Measurements from ENCODE around the gene PANK1.

PANK1 gene

GRCh38 chr10:89644967-89645741, at the start of gene PANK1:
TSS of gene PANK1 (minus strand) at chr10:89645242. CDS start at chr10:89644891, 351 bp downstream.
- H3K27ac ChIP-seq (ENCODE audit: low read length) = peak within 1 kb of the TSS; percentile 95
- peak within 1 kb of the TSS; percentile 96 for H3K9ac ChIP-seq (ENCODE audit: low read length)
- peak within 1 kb of the TSS; percentile 100 for H3K4me3 ChIP-seq (ENCODE audit: low read length)
- H3K27me3 ChIP-seq (ENCODE audit: control insufficient read depth, insufficient read depth, low read length) = no peaks in the 10 kb centered on the region
- peaks cover 29% of the 10 kb centered on the region for H3K4me1 ChIP-seq (ENCODE audit: control insufficient read depth, low read depth, low read length)
- H3K9me3 ChIP-seq (ENCODE audit: control insufficient read depth, low read depth, low read length) = no peaks in the 10 kb centered on the region
- H3K36me3 ChIP-seq (ENCODE audit: control insufficient read depth, low read depth, low read length) = no peaks in the 10 kb centered on the region

GRCh38 chr10:89693176-89693575, 48.1 kb upstream of the PANK1 start:
- Histone ChIP-seq H3K4me1 (ENCODE audit: control insufficient read depth, low read depth, low read length) (peaks cover 11% of the 10 kb centered on the region), H3K36me3 (ENCODE audit: control insufficient read depth, low read depth, low read length) (no peaks in the 10 kb centered on the region), H3K9me3 (ENCODE audit: control insufficient read depth, low read depth, low read length) (no peaks in the 10 kb centered on the region), H3K4me3 (ENCODE audit: low read length) (no peak overlapping the region), H3K27me3 (ENCODE audit: control insufficient read depth, insufficient read depth, low read length) (no peaks in the 10 kb centered on the region), H3K27ac (ENCODE audit: low read length) (no peak overlapping the region), H3K9ac (ENCODE audit: low read length) (no peak overlapping the region)

GRCh38 chr10:89692416-89692815, 47.4 kb upstream of the PANK1 start:
- Histone ChIP-seq H3K9ac (ENCODE audit: low read length) (no peak overlapping the region), H3K27ac (ENCODE audit: low read length) (no peak overlapping the region), H3K27me3 (ENCODE audit: control insufficient read depth, insufficient read depth, low read length) (no peaks in the 10 kb centered on the region), H3K4me1 (ENCODE audit: control insufficient read depth, low read depth, low read length) (peaks cover 11% of the 10 kb centered on the region), H3K4me3 (ENCODE audit: low read length) (no peak overlapping the region), H3K9me3 (ENCODE audit: control insufficient read depth, low read depth, low read length) (no peaks in the 10 kb centered on the region), H3K36me3 (ENCODE audit: control insufficient read depth, low read depth, low read length) (no peaks in the 10 kb centered on the region)

- Histone ChIP-seq H3K9me3 (ENCODE audit: control insufficient read depth, low read depth, low read length) (no peaks in the 10 kb centered on the region), H3K27ac (ENCODE audit: low read length) (no peak overlapping the region), H3K36me3 (ENCODE audit: control insufficient read depth, low read depth, low read length) (no peaks in the 10 kb centered on the region), H3K27me3 (ENCODE audit: control insufficient read depth, insufficient read depth, low read length) (no peaks in the 10 kb centered on the region), H3K4me1 (ENCODE audit: control insufficient read depth, low read depth, low read length) (no peaks in the 10 kb centered on the region), H3K9ac (ENCODE audit: low read length) (no peak overlapping the region), H3K4me3 (ENCODE audit: low read length) (no peak overlapping the region)
These were observed 45.0 kb upstream of the PANK1 start for GRCh38 chr10:89690027-89690426.

GRCh38 chr10:89685936-89686335, 40.9 kb upstream of the PANK1 start:
- no peak overlapping the region for H3K27ac ChIP-seq (ENCODE audit: low read length)
- no peaks in the 10 kb centered on the region for H3K4me1 ChIP-seq (ENCODE audit: control insufficient read depth, low read depth, low read length)
- no peaks in the 10 kb centered on the region for H3K9me3 ChIP-seq (ENCODE audit: control insufficient read depth, low read depth, low read length)
- no peak overlapping the region for H3K9ac ChIP-seq (ENCODE audit: low read length)
- H3K4me3 ChIP-seq (ENCODE audit: low read length) = no peak overlapping the region
- H3K27me3 ChIP-seq (ENCODE audit: control insufficient read depth, insufficient read depth, low read length) = no peaks in the 10 kb centered on the region
- H3K36me3 ChIP-seq (ENCODE audit: control insufficient read depth, low read depth, low read length) = no peaks in the 10 kb centered on the region

GRCh38 chr10:89684604-89685003, 39.6 kb upstream of the PANK1 start:
- Histone ChIP-seq H3K9ac (ENCODE audit: low read length) (no peak overlapping the region), H3K27me3 (ENCODE audit: control insufficient read depth, insufficient read depth, low read length) (no peaks in the 10 kb centered on the region), H3K4me1 (ENCODE audit: control insufficient read depth, low read depth, low read length) (no peaks in the 10 kb centered on the region), H3K27ac (ENCODE audit: low read length) (no peak overlapping the region), H3K9me3 (ENCODE audit: control insufficient read depth, low read depth, low read length) (no peaks in the 10 kb centered on the region), H3K36me3 (ENCODE audit: control insufficient read depth, low read depth, low read length) (no peaks in the 10 kb centered on the region), H3K4me3 (ENCODE audit: low read length) (no peak overlapping the region)

- Histone ChIP-seq H3K4me1 (ENCODE audit: control insufficient read depth, low read depth, low read length) (no peaks in the 10 kb centered on the region), H3K27ac (ENCODE audit: low read length) (no peak overlapping the region), H3K27me3 (ENCODE audit: control insufficient read depth, insufficient read depth, low read length) (no peaks in the 10 kb centered on the region), H3K36me3 (ENCODE audit: control insufficient read depth, low read depth, low read length) (no peaks in the 10 kb centered on the region), H3K9ac (ENCODE audit: low read length) (no peak overlapping the region), H3K4me3 (ENCODE audit: low read length) (no peak overlapping the region), H3K9me3 (ENCODE audit: control insufficient read depth, low read depth, low read length) (no peaks in the 10 kb centered on the region)
These were observed 38.8 kb upstream of the PANK1 start for GRCh38 chr10:89683883-89684282.

- Histone ChIP-seq H3K27ac (ENCODE audit: low read length) (no peak overlapping the region), H3K27me3 (ENCODE audit: control insufficient read depth, insufficient read depth, low read length) (no peaks in the 10 kb centered on the region), H3K4me1 (ENCODE audit: control insufficient read depth, low read depth, low read length) (peaks cover 7% of the 10 kb centered on the region), H3K9ac (ENCODE audit: low read length) (no peak overlapping the region), H3K36me3 (ENCODE audit: control insufficient read depth, low read depth, low read length) (no peaks in the 10 kb centered on the region), H3K9me3 (ENCODE audit: control insufficient read depth, low read depth, low read length) (no peaks in the 10 kb centered on the region), H3K4me3 (ENCODE audit: low read length) (no peak overlapping the region)
These were observed 34.9 kb upstream of the PANK1 start for GRCh38 chr10:89679986-89680385.

GRCh38 chr10:89677341-89677740, 32.3 kb upstream of the PANK1 start:
- Histone ChIP-seq H3K4me3 (ENCODE audit: low read length) (no peak overlapping the region), H3K27ac (ENCODE audit: low read length) (no peak overlapping the region), H3K9me3 (ENCODE audit: control insufficient read depth, low read depth, low read length) (no peaks in the 10 kb centered on the region), H3K9ac (ENCODE audit: low read length) (no peak overlapping the region), H3K4me1 (ENCODE audit: control insufficient read depth, low read depth, low read length) (peaks cover 12% of the 10 kb centered on the region), H3K36me3 (ENCODE audit: control insufficient read depth, low read depth, low read length) (no peaks in the 10 kb centered on the region), H3K27me3 (ENCODE audit: control insufficient read depth, insufficient read depth, low read length) (no peaks in the 10 kb centered on the region)

GRCh38 chr10:89670926-89671325, 25.9 kb upstream of the PANK1 start:
- Histone ChIP-seq H3K4me1 (ENCODE audit: control insufficient read depth, low read depth, low read length) (peaks cover 12% of the 10 kb centered on the region), H3K27ac (ENCODE audit: low read length) (no peak overlapping the region), H3K9me3 (ENCODE audit: control insufficient read depth, low read depth, low read length) (no peaks in the 10 kb centered on the region), H3K4me3 (ENCODE audit: low read length) (no peak overlapping the region), H3K36me3 (ENCODE audit: control insufficient read depth, low read depth, low read length) (no peaks in the 10 kb centered on the region), H3K27me3 (ENCODE audit: control insufficient read depth, insufficient read depth, low read length) (no peaks in the 10 kb centered on the region), H3K9ac (ENCODE audit: low read length) (no peak overlapping the region)

GRCh38 chr10:89669985-89670384, 24.9 kb upstream of the PANK1 start:
- Histone ChIP-seq H3K9ac (ENCODE audit: low read length) (no peak overlapping the region), H3K36me3 (ENCODE audit: control insufficient read depth, low read depth, low read length) (no peaks in the 10 kb centered on the region), H3K27ac (ENCODE audit: low read length) (no peak overlapping the region), H3K9me3 (ENCODE audit: control insufficient read depth, low read depth, low read length) (no peaks in the 10 kb centered on the region), H3K4me3 (ENCODE audit: low read length) (no peak overlapping the region), H3K4me1 (ENCODE audit: control insufficient read depth, low read depth, low read length) (peaks cover 5% of the 10 kb centered on the region), H3K27me3 (ENCODE audit: control insufficient read depth, insufficient read depth, low read length) (no peaks in the 10 kb centered on the region)

- H3K36me3 ChIP-seq (ENCODE audit: control insufficient read depth, low read depth, low read length) = no peaks in the 10 kb centered on the region
- H3K27ac ChIP-seq (ENCODE audit: low read length) = no peak overlapping the region
- no peaks in the 10 kb centered on the region for H3K27me3 ChIP-seq (ENCODE audit: control insufficient read depth, insufficient read depth, low read length)
- no peaks in the 10 kb centered on the region for H3K4me1 ChIP-seq (ENCODE audit: control insufficient read depth, low read depth, low read length)
- H3K4me3 ChIP-seq (ENCODE audit: low read length) = no peak overlapping the region
- no peak overlapping the region for H3K9ac ChIP-seq (ENCODE audit: low read length)
- H3K9me3 ChIP-seq (ENCODE audit: control insufficient read depth, low read depth, low read length) = no peaks in the 10 kb centered on the region
These were observed 23.5 kb upstream of the PANK1 start for GRCh38 chr10:89668386-89669071.

Measured in iPS-18a (cell line).